ENCODE measurements around the gene FAM163A. TPM values are rescaled to one million over a fixed set of nuclear protein-coding genes. Genes with fewer than 3 reads are reported as not detected.
A peak's percentile ranks its signal among the peaks of the same experiment; 100 is the strongest.

FAM163A gene
- total RNA-seq, 1 experiment from 2014 or later = 0.46 TPM

- H3K4ac ChIP-seq (ENCODE audit: low read depth, low read length) = no peak overlapping the region
- WGBS (ENCODE audit: extremely low coverage, insufficient read length, low lambda C conversion rate) = no CpG with 5 or more reads among the region's 85 CpGs
- no peak overlapping the region for H2AFZ ChIP-seq (ENCODE audit: low read length)
- H2AK5ac ChIP-seq (ENCODE audit: insufficient read length, low read length) = no peak overlapping the region
- no peak overlapping the region for H3K27ac ChIP-seq (ENCODE audit: insufficient read length, low read depth, low read length)
- peaks cover 44% of the 10 kb centered on the region; the same call in 1 of the 2 replicates for H3K27me3 ChIP-seq (ENCODE audit: insufficient read depth, low read length)
- H3K4me3 Mint-ChIP-seq = peak overlapping the region; percentile 55 to 78
- H2BK12ac ChIP-seq (ENCODE audit: insufficient read length, low read depth, low read length) = no peak overlapping the region
- peak overlapping the region; percentile 77 for H3K4me2 ChIP-seq (ENCODE audit: insufficient read depth, insufficient read length, low read length)
- peak; percentile 48 for DNase-seq
- no peaks in the 10 kb centered on the region for H3K4me1 ChIP-seq (ENCODE audit: insufficient read depth, low read length)
- no peak overlapping the region for H3K27ac Mint-ChIP-seq
- peaks cover 15 to 24% of the 10 kb centered on the region in 2 experiments for H3K4me1 Mint-ChIP-seq
- H2BK120ac ChIP-seq (ENCODE audit: low read depth, low read length, poor library complexity, severe bottlenecking) = no peak overlapping the region
- no peak overlapping the region for H3K56ac ChIP-seq (ENCODE audit: insufficient read length, low read depth, low read length)
- no peak overlapping the region for H4K5ac ChIP-seq (ENCODE audit: insufficient read length, low read depth, low read length)
- H2BK5ac ChIP-seq (ENCODE audit: insufficient read length, low read length) = no peak overlapping the region
- no peak overlapping the region for H3T11ph ChIP-seq (ENCODE audit: low read length)
- no peaks in the 10 kb centered on the region for H3K79me1 ChIP-seq (ENCODE audit: insufficient read depth, low read depth, low read length, poor library complexity, severe bottlenecking)
- TF ChIP-seq CTCF (conservative IDR thresholded peaks at IDR 0.05) = no peak
- H3K9me3 ChIP-seq (ENCODE audit: control insufficient read depth, low read depth, low read length) = no peaks in the 10 kb centered on the region
- H2BK20ac ChIP-seq (ENCODE audit: low read depth, low read length, poor library complexity, severe bottlenecking) = no peak overlapping the region
- no peak overlapping the region for H3K18ac ChIP-seq (ENCODE audit: insufficient read length, low read depth, low read length)
- no peak overlapping the region for H3K14ac ChIP-seq (ENCODE audit: insufficient read depth, low read length)
- H3K9me3 Mint-ChIP-seq = peaks cover 0 to 3% of the 10 kb centered on the region in 2 experiments; a peak in 1 of 5 replicates
- H3K79me2 ChIP-seq (ENCODE audit: insufficient read depth, low read length) = no peaks in the 10 kb centered on the region
- H2BK15ac ChIP-seq (ENCODE audit: low read depth, low read length) = no peak overlapping the region
- H3K27me3 Mint-ChIP-seq (ENCODE audit: low read depth) = peaks cover 93% of the 10 kb centered on the region
- no peaks in the 10 kb centered on the region for H4K20me1 ChIP-seq (ENCODE audit: control insufficient read depth, insufficient read depth, insufficient read length)
- no peaks in the 10 kb centered on the region; a peak in 1 of 7 replicates for H3K36me3 Mint-ChIP-seq (ENCODE audit: insufficient read depth in 1 of 3, low read depth in 3 of 3)
- H3K23me2 ChIP-seq (ENCODE audit: insufficient read length, low read depth, low read length, poor library complexity, severe bottlenecking) = peaks cover 11% of the 10 kb centered on the region
- no peak overlapping the region for H3K9ac ChIP-seq (ENCODE audit: extremely low read depth, insufficient read length, low read length)
- H4K8ac ChIP-seq (replicated peaks; ENCODE audit: insufficient read length, low read depth, low read length) = no peak overlapping the region
- no peak overlapping the region for H3K23ac ChIP-seq (ENCODE audit: insufficient read length, low read depth, low read length)
- no peak overlapping the region for H4K91ac ChIP-seq (ENCODE audit: insufficient read length, low read depth, low read length)
These were observed 749 bp downstream of the FAM163A start for GRCh38 chr1:179743679-179744400.

Data from H9 (cell line).